Stomach (tissue), 9 donors: ENCODE data around the gene ULBP2. TPM values are rescaled to one million over a fixed set of nuclear protein-coding genes. Genes with fewer than 3 reads are reported as not detected.

Source experiments
- DNase-seq, 2 donors: peaks; one replicate each; pipeline versions ENCODE4 v3.0.0 to v3.0.0-alpha.2; 2013 to 2019
- H3K27ac ChIP-seq, 5 donors: fragments of 200-600 bp in 4 of 5; sonication (generic) in 4 of 5; one replicate each; pipeline ENCODE4 v1.5.1; 2013 to 2019; ENCODE audit warnings: mild to moderate bottlenecking in 1 of 5, moderate library complexity in 1 of 5
- H3K27me3 ChIP-seq, 3 donors: fragments of 200-600 bp; sonication (generic); one replicate each; pipeline ENCODE4 v1.5.1; 2017 to 2019; ENCODE audit warnings: mixed run types in 1 of 3
- H3K36me3 ChIP-seq, 4 donors: fragments of 200-600 bp; sonication (generic); 1 replicate in 3 of 4; 2 replicates in 1 of 4; pipeline ENCODE4 v1.5.1; 2016 to 2019
- H3K4me1 ChIP-seq, 4 donors: fragments of 200-600 bp; sonication (generic); one replicate each; pipeline ENCODE4 v1.5.1; 2016 to 2019
- H3K4me3 ChIP-seq, 4 donors: fragments of 200-600 bp; sonication (generic) in 3 of 4; one replicate each; pipeline ENCODE4 v1.5.1; 2016 to 2019; ENCODE audit warnings: mild to moderate bottlenecking in 1 of 4
- H3K9me3 ChIP-seq, 4 donors: fragments of 200-600 bp; sonication (generic); one replicate each; pipeline ENCODE4 v1.5.1; 2016 to 2019
- CTCF ChIP-seq, 7 experiments: fragments of 450-650 bp in 4 of 7; fragments of 200-600 bp in 3 of 7; sonication (generic) in 3 of 7; IDR thresholded peaks; one replicate each; pipeline ENCODE4 v1.5.1; 2016 to 2019; ENCODE audit warnings: antibody characterized with exemption in 7 of 7, control low read depth in 2 of 7, mild to moderate bottlenecking in 1 of 7
- EP300 ChIP-seq: sonication (generic); formaldehyde crosslinking; IDR thresholded peaks from one replicate; pipeline ENCODE4 v1.6.1; 2017; ENCODE audit warnings: antibody characterized with exemption
- POLR2A ChIP-seq, 4 donors: fragments of 450-650 bp; IDR thresholded peaks; one replicate each; pipeline ENCODE4 v1.6.1; 2016; ENCODE audit warnings: antibody characterized with exemption in 4 of 4, control low read depth in 2 of 4, mild to moderate bottlenecking in 1 of 4, moderate library complexity in 1 of 4
- POLR2AphosphoS5 ChIP-seq, 3 donors: sonication (generic); formaldehyde crosslinking; IDR thresholded peaks; one replicate each; pipeline ENCODE4 v1.6.1; 2016; ENCODE audit warnings: antibody characterized with exemption in 3 of 3
- WGBS, 5 donors: extraction: QIAGEN DNeasy Blood & Tissue Kit in 3 of 5; methylation state at CpG; one replicate each; pipeline versions ENCODE4 v1.1.5 to v1.1.7; 2013 to 2018; 5-methylcytosine and 5-hydroxymethylcytosine counted together
- intact Hi-C: fragments of 100-400 bp; cut with DNase I; formaldehyde crosslinking; loops from one replicate; pipeline ENCODE4 v1.15.1; 2023; ENCODE audit warnings: low total_unique reads
- polyA plus RNA-seq, 3 donors: library from polyadenylated mRNA; stranded (reverse); fragments of 200-250 nt; gene quantifications; one replicate each; pipeline ENCODE4 v1.2.3, GENCODE V29; 2013
- total RNA-seq, 5 donors: library from RNA; depleted of rRNA; stranded (reverse); fragments of >200 nt; gene quantifications; one replicate each; pipeline versions ENCODE4 v1.1.0 to v1.2.3, GENCODE V29; 2014 to 2016
- donor health status: healthy with polysubstance abuse.
- donor health status: Bipolar disorder and iron deficiency.
- donor health status: healthy.

The ULBP2 gene
- total and polyA plus RNA-seq, 8 donors: 0.31 to 1.4 (median 0.43) TPM; not detected in 5

GRCh38 chr6:149904661-149905370 lies 37.0 kb upstream of the ULBP2 start:
- Histone ChIP-seq H3K27me3 (no peaks in the 10 kb centered on the region), H3K27ac (no peak overlapping the region), H3K36me3 (no peaks in the 10 kb centered on the region), H3K9me3 (peaks cover 0 to 12% (median 8%) of the 10 kb centered on the region in 4 donors), H3K4me1 (no peaks in the 10 kb centered on the region), H3K4me3 (no peak overlapping the region)
- DNase-seq: no peak
- 83 to 90% (median 88%) methylated on average over 11 to 13 of the region's 13 CpGs for WGBS, 5 donors
- intact Hi-C loops: no loop called here
- TF ChIP-seq EP300 (no peak), POLR2A (IDR thresholded peaks at IDR 0.05) (no peak), POLR2AphosphoS5 (IDR thresholded peaks at IDR 0.05) (no peak), CTCF (IDR thresholded peaks at IDR 0.05) (no peak)

DNA sequence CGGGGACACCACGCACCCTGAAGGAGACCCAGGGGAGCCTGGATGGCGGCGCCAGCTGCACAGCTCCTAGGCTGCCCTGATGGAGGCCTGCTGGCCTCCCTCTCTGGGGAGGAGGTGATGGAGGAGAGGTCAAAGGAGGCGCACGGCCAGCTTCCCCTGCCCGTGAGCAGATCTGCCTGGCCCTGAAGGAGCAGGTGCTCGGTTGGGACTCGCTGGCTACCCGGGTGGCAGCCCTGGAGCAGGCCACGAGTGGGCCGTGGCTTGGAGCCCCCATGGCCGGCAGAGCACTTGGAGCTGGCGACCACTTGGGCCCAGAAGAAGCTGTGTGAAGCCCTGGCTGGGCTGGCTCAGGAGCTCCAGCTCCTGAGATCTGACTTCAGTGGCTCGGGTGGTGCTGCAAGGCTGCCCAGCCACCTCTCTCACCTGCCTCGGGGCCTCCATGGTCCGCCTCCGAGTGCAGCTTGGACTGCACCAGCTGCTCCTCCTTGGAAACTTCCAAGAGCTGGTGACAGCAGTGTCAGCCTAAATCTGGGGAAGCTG lies 36.4 kb upstream of the ULBP2 start:
- Histone ChIP-seq H3K4me3 (no peak overlapping the region), H3K36me3 (no peaks in the 10 kb centered on the region), H3K27ac (no peak overlapping the region), H3K9me3 (peaks cover 0 to 12% (median 8%) of the 10 kb centered on the region in 4 donors), H3K27me3 (no peaks in the 10 kb centered on the region), H3K4me1 (no peaks in the 10 kb centered on the region)
- intact Hi-C loops: no loop called here
- 88 to 95% (median 92%) methylated on average over 13 to 18 of the region's 18 CpGs for WGBS, 5 donors
- TF ChIP-seq POLR2AphosphoS5 (IDR thresholded peaks at IDR 0.05) (no peak), CTCF (IDR thresholded peaks at IDR 0.05) (no peak), POLR2A (IDR thresholded peaks at IDR 0.05) (no peak), EP300 (no peak)
- DNase-seq: no peak

DNA sequence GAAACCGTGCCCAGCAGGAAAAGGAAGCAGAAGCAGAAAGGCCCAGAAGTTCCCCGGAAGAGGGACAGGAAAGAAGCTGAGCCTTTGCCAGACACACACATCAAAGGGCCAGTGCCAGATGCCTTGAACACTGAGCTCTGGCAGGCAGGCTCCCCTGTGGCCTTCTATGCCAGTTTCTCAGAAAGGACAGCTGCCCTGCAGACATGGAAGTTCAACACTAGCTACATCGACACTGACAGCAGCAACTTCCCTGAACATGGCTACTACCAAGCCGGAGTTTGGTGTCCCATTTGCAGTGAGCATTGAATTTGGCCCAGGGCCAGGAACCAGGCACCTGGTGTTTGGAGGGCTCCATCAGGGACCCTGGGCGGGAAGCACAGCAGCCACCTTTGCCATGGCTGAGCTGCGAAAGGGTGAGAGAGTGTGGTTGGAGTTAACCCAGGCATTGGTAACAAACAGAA lies 35.9 kb upstream of the ULBP2 start:
- no peak for DNase-seq
- no peak overlapping the region for H3K4me3 ChIP-seq
- intact Hi-C loops: no loop called here
- no peaks in the 10 kb centered on the region for H3K27me3 ChIP-seq
- 84 to 91% (median 86%) methylated on average over 6 of the region's 6 CpGs for WGBS, 5 donors
- H3K36me3 ChIP-seq: no peaks in the 10 kb centered on the region
- no peaks in the 10 kb centered on the region for H3K4me1 ChIP-seq
- H3K9me3 ChIP-seq: peaks cover 0 to 12% (median 8%) of the 10 kb centered on the region in 4 donors
- no peak overlapping the region for H3K27ac ChIP-seq
- TF ChIP-seq EP300 (no peak), POLR2AphosphoS5 (IDR thresholded peaks at IDR 0.05) (no peak), CTCF (IDR thresholded peaks at IDR 0.05) (no peak), POLR2A (IDR thresholded peaks at IDR 0.05) (no peak)

DNA sequence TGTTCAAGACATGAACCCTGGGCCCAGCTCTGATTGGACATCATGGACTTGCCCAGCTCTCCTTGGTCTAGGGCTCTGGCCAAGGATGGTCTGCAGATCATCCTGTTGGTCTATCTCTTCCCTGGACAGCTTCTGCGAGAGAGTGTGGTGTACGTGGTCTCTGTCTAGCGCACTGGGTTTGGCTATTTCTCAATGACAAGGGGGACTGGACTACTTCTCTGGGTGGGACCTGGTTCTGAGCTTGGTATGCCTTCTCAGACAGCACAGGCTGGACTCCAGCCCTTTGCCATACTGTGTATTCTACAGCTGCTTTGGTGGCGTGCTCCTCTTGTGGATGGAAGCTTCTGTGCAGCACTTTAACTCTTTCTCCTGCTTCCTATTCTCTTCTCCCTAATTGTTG lies 35.4 kb upstream of the ULBP2 start:
- H3K4me3 ChIP-seq: no peak overlapping the region
- H3K9me3 ChIP-seq: peaks cover 0 to 12% (median 8%) of the 10 kb centered on the region in 4 donors
- WGBS, 5 donors: 86 to 98% (median 97%) methylated on average over 4 of the region's 4 CpGs
- no peaks in the 10 kb centered on the region for H3K4me1 ChIP-seq
- intact Hi-C loops: no loop called here
- H3K27me3 ChIP-seq: no peaks in the 10 kb centered on the region
- no peak overlapping the region for H3K27ac ChIP-seq
- no peak for DNase-seq
- no peaks in the 10 kb centered on the region for H3K36me3 ChIP-seq
- no peak for TF ChIP-seq EP300
- TF ChIP-seq POLR2AphosphoS5 (IDR thresholded peaks at IDR 0.05): no peak
- TF ChIP-seq CTCF (IDR thresholded peaks at IDR 0.05): no peak
- TF ChIP-seq POLR2A (IDR thresholded peaks at IDR 0.05): no peak
